Nephron (organoid): ENCODE data around the gene RNF215.

ENCODE experiments used
- H3K27ac Mint-ChIP-seq, 3 experiments: 2 replicates each; pipeline ENCODE4 v1.8.0; 2020; ENCODE audit warnings: mixed read lengths in 3 of 3, mild to moderate bottlenecking in 2 of 3, moderate library complexity in 1 of 3
- H3K27me3 Mint-ChIP-seq: 2 replicates; pipeline ENCODE4 v1.8.0; 2021; ENCODE audit warnings: low read depth, mild to moderate bottlenecking, moderate library complexity, mixed read lengths
- H3K36me3 Mint-ChIP-seq: 2 replicates; pipeline ENCODE4 v1.8.0; 2020; ENCODE audit warnings: low read depth, mixed read lengths
- H3K4me1 Mint-ChIP-seq: 2 replicates; pipeline ENCODE4 v1.8.0; 2020; ENCODE audit warnings: mixed read lengths
- H3K4me3 Mint-ChIP-seq, 3 experiments: 2 replicates each; pipeline ENCODE4 v1.8.0; 2020; ENCODE audit warnings: mild to moderate bottlenecking in 3 of 3, mixed read lengths in 3 of 3, moderate library complexity in 2 of 3
- H3K9me3 Mint-ChIP-seq: 2 replicates; pipeline ENCODE4 v1.8.0; 2020; ENCODE audit warnings: mixed read lengths
- TF ChIP-seq, protein P1 (sequence below), 3 experiments: fragments of 200-600 bp; sonication (generic); IDR thresholded peaks; one replicate each; pipeline ENCODE4 v1.5.0; 2021; ENCODE audit warnings: antibody characterized with exemption in 3 of 3; ENCODE audit not compliant: unreplicated experiment in 3 of 3

The RNF215 gene

DNA sequence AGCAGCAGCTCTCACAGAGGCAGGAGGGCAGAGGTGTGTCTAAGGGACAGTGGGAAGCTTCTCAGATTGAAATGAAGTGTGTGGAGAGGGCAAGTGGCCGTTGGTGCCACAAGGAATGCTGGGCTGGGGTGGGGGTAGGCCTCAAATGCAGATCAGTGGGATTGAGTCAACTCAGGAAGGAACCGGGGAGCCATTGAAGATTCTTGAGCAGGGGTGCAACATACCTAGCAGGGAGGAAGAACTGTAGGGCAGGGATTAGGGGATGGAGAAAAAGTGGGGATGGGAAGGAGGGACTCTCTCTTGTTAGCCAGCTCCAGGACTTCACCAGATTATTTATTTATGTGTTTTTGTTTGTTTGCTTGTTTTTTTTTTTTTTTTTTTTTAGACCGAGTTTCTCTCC lies 6.7 kb upstream of the RNF215 start:
- Mint-ChIP-seq H3K27me3 (peaks cover 8% of the 10 kb centered on the region), H3K27ac (peak overlapping the region in 1 of 3 experiments; percentile 48), H3K9me3 (no peaks in the 10 kb centered on the region)

DNA sequence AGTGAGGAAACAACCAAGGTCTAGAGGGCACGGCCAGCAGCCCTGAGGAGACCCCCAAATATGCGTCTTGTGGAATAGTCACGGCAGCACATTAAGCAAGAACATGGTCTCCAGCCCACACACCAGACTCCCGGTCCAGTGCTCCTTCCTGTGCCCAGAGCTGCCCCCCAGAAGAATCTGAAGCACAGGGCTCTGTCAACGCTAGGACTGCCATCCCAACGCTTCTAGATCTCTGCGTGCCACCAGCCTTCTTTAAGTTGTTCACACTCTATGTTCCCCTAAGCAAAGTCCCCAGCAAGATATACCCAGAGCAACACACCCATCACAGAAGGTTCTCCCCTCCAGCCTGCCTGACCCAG lies 6.1 kb upstream of the RNF215 start:
- TF ChIP-seq, protein P1, sequence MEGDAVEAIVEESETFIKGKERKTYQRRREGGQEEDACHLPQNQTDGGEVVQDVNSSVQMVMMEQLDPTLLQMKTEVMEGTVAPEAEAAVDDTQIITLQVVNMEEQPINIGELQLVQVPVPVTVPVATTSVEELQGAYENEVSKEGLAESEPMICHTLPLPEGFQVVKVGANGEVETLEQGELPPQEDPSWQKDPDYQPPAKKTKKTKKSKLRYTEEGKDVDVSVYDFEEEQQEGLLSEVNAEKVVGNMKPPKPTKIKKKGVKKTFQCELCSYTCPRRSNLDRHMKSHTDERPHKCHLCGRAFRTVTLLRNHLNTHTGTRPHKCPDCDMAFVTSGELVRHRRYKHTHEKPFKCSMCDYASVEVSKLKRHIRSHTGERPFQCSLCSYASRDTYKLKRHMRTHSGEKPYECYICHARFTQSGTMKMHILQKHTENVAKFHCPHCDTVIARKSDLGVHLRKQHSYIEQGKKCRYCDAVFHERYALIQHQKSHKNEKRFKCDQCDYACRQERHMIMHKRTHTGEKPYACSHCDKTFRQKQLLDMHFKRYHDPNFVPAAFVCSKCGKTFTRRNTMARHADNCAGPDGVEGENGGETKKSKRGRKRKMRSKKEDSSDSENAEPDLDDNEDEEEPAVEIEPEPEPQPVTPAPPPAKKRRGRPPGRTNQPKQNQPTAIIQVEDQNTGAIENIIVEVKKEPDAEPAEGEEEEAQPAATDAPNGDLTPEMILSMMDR (IDR thresholded peaks at IDR 0.05; ENCODE audit: unreplicated experiment in 3 of 3) = no peak
- H3K9me3 Mint-ChIP-seq = no peaks in the 10 kb centered on the region
- H3K4me1 Mint-ChIP-seq = peaks cover 42% of the 10 kb centered on the region
- H3K36me3 Mint-ChIP-seq = no peaks in the 10 kb centered on the region
- H3K4me3 Mint-ChIP-seq = peak overlapping the region in 2 of 3 experiments; percentile 23 to 54
- H3K27me3 Mint-ChIP-seq = peaks cover 5% of the 10 kb centered on the region
- peak overlapping the region; percentile 48 to 85 (median 74) for H3K27ac Mint-ChIP-seq

More for the DNA sequence above, 6.7 kb upstream of the RNF215 start:
- TF ChIP-seq, protein P1 (IDR thresholded peaks at IDR 0.05; ENCODE audit: unreplicated experiment in 3 of 3) = no peak
- Mint-ChIP-seq H3K4me3 (peak overlapping the region in 2 of 3 experiments; percentile 3 to 54), H3K4me1 (peaks cover 48% of the 10 kb centered on the region), H3K36me3 (no peaks in the 10 kb centered on the region)

DNA sequence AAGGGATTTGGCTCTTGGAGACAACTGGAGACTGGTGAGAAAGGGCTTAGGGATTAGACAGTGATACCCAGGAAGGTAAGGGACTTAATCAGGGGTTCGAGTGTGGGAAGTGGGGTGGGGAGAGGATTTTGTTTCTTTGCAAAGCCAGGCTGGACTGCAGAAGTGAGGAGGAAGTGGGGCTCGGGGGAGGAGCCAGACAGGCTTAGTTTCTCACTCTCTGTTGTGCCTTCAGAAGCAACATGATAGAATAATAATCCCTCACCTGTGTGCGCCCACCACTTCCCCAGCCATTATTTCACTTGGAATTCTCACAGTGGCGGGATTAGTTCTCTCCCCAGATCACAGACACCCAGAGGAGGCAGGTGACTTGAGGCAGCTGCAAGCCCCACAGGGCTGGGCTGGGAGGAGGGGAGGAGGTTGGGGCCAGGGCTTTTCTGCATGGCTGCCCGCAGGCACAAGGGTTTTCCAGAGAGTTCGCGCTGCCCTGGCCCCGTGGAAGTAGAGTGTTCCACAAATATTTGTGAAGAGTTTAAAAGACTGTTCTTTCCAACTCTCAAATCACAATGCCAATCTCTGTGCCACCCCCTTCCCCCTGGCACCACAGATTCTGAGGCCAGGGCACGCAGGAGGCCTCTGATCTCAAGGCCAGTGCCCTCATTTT lies 5.6 kb upstream of the RNF215 start:
- no peaks in the 10 kb centered on the region for H3K27me3 Mint-ChIP-seq
- peaks cover 37% of the 10 kb centered on the region for H3K4me1 Mint-ChIP-seq
- H3K9me3 Mint-ChIP-seq = no peaks in the 10 kb centered on the region
- no peaks in the 10 kb centered on the region for H3K36me3 Mint-ChIP-seq
- no peak overlapping the region for H3K4me3 Mint-ChIP-seq
- TF ChIP-seq, protein P1 (IDR thresholded peaks at IDR 0.05; ENCODE audit: unreplicated experiment in 3 of 3) = no peak
- H3K27ac Mint-ChIP-seq = peak overlapping the region; percentile 67 to 85 (median 74)

DNA sequence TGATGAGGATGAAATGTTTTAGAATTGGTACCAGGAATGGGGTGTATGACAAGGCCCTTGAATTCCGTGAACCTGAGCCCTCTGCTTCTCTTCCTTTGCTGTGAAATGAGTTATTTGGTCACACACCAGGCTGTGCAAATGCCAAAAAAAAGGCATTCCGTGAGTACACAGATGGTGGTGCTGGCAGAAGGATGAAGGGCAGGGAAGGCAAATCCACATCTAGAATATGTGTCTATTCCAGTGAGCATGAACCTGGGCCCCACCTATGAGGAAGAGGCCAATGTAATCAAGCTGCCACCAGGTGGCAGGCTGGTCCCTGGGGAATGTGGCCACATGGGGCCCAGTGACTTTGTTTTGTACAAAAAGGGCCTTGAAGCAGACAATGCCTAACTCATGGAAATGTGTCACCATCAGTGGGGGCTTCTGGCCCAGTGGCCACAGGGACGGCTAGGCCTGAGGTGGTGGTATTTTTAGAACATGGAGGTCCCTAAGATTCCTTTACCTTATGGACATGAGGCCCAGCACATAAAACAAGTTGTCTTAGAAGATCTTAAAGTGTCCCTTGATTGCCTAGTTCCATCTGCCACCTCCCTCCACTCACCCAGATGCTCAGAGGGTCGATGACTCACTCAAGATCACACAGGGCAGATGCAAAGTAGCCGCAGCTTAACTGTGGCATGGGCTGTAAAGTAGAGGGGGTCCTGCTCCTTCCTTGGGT lies 3.9 kb upstream of the RNF215 start:
- H3K27me3 Mint-ChIP-seq = no peaks in the 10 kb centered on the region
- no peaks in the 10 kb centered on the region for H3K9me3 Mint-ChIP-seq
- H3K4me3 Mint-ChIP-seq = peak overlapping the region in 1 of 3 experiments; percentile 2
- H3K36me3 Mint-ChIP-seq = no peaks in the 10 kb centered on the region
- TF ChIP-seq, protein P1 (IDR thresholded peaks at IDR 0.05; ENCODE audit: unreplicated experiment in 3 of 3) = peak; percentile 39 to 55 (median 50)
- H3K4me1 Mint-ChIP-seq = peaks cover 38% of the 10 kb centered on the region
- H3K27ac Mint-ChIP-seq = peak overlapping the region; percentile 61 to 77 (median 71)

DNA sequence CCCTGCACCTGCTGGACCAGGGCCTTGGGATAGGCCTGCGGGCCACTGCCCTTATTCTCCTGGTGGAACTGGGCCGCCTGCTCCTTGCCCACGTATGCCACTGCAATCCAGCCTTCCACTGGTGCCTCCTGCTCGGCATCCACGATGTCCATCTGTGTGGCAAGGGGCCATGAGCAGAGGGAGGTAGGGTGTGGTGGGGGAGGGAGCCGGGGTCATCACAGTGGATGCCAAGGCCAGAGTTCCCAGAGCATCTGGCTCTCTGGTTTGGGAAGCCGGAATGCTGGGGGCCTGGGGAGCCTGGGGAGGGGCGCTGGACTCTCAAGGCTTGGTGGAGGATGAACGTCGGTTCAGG lies 627 bp downstream of the RNF215 start:
- TF ChIP-seq, protein P1 (IDR thresholded peaks at IDR 0.05; ENCODE audit: unreplicated experiment in 3 of 3) = no peak
- Mint-ChIP-seq H3K9me3 (no peaks in the 10 kb centered on the region), H3K4me3 (peak overlapping the region; percentile 85 to 88 (median 87)), H3K27ac (peak overlapping the region in 2 of 3 experiments; percentile 59 to 67), H3K27me3 (no peaks in the 10 kb centered on the region), H3K36me3 (peaks cover 6% of the 10 kb centered on the region), H3K4me1 (peaks cover 11% of the 10 kb centered on the region)
